GM19397 (cell line): ENCODE measurements around the gene CAMKMT.
"Not testable (repeated sequence)": the region's sequence is repeated elsewhere in the genome, so short reads cannot be mapped to it uniquely, and the experiment has no call there.

Source experiments
- ATAC-seq: cut with Tn5 transposase; IDR thresholded peaks from one replicate; pipeline ENCODE4 v1.9.1; 2021; ENCODE audit warnings: mild to moderate bottlenecking, moderate library complexity; ENCODE audit not compliant: unreplicated experiment

CAMKMT gene

GRCh38 chr2:44579837-44580230 is 218.1 kb downstream of the CAMKMT start:
- no peak for ATAC-seq

GRCh38 chr2:44580875-44581515 is 219.2 kb downstream of the CAMKMT start:
- no peak for ATAC-seq

- ATAC-seq = no peak
Measured at GRCh38 chr2:44582363-44583008, 220.7 kb downstream of the CAMKMT start.

GRCh38 chr2:44595615-44596014 is 233.9 kb downstream of the CAMKMT start:
- not testable (repeated sequence) for ATAC-seq

GRCh38 chr2:44596537-44597320 is 235.0 kb downstream of the CAMKMT start:
- no peak for ATAC-seq

GRCh38 chr2:44598330-44599119 is 236.8 kb downstream of the CAMKMT start:
- ATAC-seq = no peak

- no peak for ATAC-seq
Measured at GRCh38 chr2:44599130-44599529, 237.4 kb downstream of the CAMKMT start.

- no peak for ATAC-seq
Measured at GRCh38 chr2:44602446-44602845, 240.7 kb downstream of the CAMKMT start.

- no peak for ATAC-seq
Measured at GRCh38 chr2:44605511-44605910, 243.8 kb downstream of the CAMKMT start.

GRCh38 chr2:44612276-44612675 is 250.5 kb downstream of the CAMKMT start:
- no peak for ATAC-seq

- no peak for ATAC-seq
Measured at GRCh38 chr2:44614940-44615339, 253.2 kb downstream of the CAMKMT start.

GRCh38 chr2:44615950-44616518 is 254.3 kb downstream of the CAMKMT start:
- ATAC-seq = no peak

GRCh38 chr2:44616667-44617155 is 255.0 kb downstream of the CAMKMT start:
- no peak for ATAC-seq

- no peak for ATAC-seq
Measured at GRCh38 chr2:44618251-44619023, 256.7 kb downstream of the CAMKMT start.

GRCh38 chr2:44620189-44620990 is 258.6 kb downstream of the CAMKMT start:
- ATAC-seq = no peak

- no peak for ATAC-seq
Measured at GRCh38 chr2:44623622-44624351, 262.0 kb downstream of the CAMKMT start.

- ATAC-seq = no peak
Measured at GRCh38 chr2:44628297-44628696, 266.6 kb downstream of the CAMKMT start.

GRCh38 chr2:44632931-44633689 is 271.4 kb downstream of the CAMKMT start:
- ATAC-seq = no peak
